Fibroblast of gingiva (primary cell): ENCODE data around the gene PSMC3IP.

Experiments used
- DNase-seq: peaks from one replicate; pipeline ENCODE4 v3.0.0-alpha.2; 2011; ENCODE audit warnings: low read depth

Gene PSMC3IP

GRCh38 chr17:42585353-42585752, 7.8 kb upstream of the PSMC3IP start:
- DNase-seq, result peak; percentile 58

GRCh38 chr17:42584880-42585279, 7.4 kb upstream of the PSMC3IP start:
- DNase-seq, result no peak

DNA sequence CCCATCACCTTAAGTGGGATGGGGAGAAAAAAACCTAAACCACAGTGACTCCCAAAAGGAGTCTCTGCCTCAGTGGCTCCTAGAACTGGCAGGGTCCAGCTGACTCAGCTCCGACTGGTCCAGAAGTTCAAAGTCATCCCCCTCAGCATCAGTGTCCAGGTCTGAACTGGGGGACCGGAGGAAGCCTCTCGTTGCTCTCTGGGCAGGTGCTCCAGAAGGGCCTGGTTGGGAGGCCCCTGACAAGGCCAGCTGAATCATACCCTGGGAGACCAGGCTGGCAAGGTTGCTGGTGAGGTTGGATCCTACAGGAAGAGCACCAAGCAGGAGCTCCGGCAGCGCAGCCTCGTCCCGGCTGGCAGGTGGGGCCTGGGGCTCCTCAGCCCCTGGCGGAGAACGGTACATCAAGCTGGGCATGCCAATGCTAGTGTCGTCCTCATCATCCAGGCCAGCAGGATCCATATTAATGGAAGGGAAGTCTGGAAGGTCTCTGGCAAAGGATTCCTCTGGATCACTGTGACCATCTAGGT, 4.3 kb upstream of the PSMC3IP start:
- DNase-seq, result no peak

GRCh38 chr17:42579794-42580551, 2.4 kb upstream of the PSMC3IP start:
- DNase-seq, result no peak

DNA sequence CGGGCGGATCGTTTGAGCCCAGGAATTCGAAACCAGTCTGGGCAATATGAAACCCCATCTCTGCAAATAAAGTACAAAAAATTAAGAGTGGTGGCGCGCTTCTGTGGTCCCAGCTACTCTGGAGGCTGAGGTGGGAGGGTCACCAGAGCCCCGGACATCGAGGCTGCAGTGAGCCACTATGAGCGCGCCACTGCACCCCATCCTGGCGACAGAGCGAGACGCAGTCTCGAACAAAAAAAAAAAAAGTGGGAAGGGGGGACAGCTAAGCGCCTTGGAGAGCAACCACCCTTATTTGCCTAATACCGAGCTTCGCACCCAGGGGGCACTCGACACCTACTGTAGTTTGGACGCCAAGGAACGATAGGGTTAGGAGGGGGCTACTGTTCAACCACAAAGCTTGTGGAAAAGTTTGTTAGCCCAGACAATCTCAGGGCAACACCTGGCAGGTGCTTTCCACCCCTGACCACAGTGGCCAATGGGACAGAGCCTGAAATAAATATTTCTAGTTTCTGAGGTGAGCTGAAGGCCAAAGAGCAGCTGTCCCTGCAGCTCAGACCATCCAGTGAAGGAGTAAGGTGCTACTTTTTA, 847 bp upstream of the PSMC3IP start:
- DNase-seq, result peak; percentile 55

DNA sequence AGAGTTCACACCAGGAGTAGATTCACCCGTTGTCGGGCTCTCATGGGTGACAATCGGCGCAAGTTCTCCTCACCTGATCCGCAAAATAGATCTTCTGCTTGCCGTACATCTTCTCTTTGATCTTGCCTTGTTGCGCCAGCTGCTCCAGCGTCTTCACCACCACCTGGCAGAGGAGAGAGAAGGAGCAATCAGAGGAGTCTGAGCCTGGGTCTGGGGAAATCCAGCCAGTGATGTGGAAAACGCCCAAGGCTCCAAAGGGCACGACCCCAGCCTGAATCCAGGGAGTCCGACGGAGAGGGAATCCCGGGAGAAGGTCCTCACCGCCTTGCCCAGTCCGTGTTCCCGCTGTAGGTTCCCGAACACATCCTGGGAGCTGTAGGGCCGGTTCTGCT, 393 bp downstream of the PSMC3IP start:
- no peak for DNase-seq

GRCh38 chr17:42574463-42574862, 3.1 kb downstream of the PSMC3IP start:
- no peak for DNase-seq

DNA sequence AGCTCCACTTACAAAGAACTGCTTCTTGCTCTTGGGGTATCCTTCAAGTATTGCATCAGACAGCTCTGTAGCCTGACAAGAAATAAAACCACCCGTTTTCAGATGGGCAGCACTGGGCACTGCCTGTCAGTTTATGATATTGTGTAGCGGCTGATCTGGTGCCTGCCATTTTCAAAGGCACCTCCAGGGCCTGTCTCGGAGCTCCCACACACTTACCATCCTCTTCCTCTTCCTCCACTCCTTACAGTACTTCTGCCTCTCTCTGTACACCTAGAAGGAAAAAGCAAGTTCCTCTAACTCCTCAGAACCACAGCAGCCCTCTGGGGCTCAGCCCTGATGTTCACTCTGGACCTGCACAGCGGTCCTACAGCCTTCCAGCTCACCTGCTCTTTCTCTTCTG, 4.4 kb downstream of the PSMC3IP start:
- no peak for DNase-seq

- peak; percentile 48 for DNase-seq
Measured at GRCh38 chr17:42571435-42572225, 5.9 kb downstream of the PSMC3IP start.

DNA sequence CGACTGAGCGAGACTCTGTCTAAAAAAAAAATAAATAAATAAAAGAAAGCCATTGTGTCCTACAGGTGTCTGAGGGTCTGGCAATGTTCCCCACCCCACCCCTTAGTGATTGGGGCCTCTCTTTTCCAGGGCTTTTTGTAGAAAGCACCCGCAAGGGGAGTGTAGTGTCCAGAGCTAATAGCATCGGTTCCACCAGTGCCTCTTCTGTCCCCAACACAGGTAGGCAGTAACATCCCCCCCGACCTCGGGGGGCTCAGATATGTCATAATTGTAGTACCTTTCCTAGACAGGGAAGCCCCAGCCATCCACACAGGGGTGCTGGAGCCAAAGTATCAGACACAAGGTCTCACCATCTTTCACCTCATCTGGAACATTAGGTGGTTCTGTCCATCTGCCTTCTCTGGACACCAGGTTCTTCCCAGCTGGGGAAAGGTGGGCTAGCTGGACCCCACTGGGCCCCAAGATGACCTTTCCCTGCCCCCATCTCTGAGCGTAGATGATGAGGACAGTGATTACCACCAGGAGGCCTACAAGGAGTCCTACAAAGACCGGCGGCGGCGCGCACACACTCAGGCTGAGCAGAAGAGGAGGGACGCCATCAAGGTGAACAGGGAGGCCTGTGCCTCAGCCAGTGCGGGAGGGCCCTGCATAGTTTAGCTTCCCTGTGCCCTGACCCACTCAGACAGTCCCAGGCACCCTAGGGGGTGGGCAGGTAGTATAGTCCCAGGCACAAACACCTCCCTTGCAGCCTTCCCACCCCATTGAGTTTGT, 9.0 kb downstream of the PSMC3IP start:
- no peak for DNase-seq

DNA sequence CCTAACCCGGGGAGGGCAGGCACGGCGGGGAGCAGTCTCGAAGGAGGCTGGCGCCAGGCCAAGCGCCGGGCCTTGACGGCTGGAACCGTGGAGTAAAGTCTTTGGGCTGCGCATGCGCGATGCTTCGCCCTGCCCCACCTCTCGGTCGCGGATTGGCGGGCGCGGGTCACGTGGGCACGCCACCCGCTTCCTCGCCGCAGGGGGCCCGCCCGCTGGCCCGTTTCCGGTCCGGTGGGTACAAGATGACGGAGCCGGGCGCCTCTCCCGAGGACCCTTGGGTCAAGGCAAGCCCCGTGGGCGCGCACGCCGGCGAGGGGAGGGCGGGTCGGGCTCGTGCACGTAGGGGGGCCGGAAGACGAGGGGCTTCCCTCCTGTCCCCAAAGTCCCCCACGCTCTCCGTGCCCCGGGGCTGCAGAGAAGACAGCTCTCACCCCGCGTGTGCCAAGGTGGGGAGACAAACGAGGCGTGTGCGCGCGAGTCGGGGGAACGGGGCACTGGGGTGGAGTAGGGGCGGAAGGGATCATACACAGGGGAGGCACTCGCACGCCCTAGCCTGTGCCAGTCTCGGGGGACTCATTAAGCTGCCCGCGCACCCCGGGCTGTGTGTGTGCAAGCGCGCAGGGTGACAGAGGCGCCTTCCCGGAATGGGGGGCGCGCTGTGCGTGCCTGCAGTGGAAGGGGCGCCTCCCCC, 10.5 kb downstream of the PSMC3IP start, which contains the start of gene MLX:
MLX (plus strand) TSS at position 218 of the 691 bp plus-strand sequence; CDS start at position 243, 25 bp downstream.
- peak; percentile 89 for DNase-seq

DNA sequence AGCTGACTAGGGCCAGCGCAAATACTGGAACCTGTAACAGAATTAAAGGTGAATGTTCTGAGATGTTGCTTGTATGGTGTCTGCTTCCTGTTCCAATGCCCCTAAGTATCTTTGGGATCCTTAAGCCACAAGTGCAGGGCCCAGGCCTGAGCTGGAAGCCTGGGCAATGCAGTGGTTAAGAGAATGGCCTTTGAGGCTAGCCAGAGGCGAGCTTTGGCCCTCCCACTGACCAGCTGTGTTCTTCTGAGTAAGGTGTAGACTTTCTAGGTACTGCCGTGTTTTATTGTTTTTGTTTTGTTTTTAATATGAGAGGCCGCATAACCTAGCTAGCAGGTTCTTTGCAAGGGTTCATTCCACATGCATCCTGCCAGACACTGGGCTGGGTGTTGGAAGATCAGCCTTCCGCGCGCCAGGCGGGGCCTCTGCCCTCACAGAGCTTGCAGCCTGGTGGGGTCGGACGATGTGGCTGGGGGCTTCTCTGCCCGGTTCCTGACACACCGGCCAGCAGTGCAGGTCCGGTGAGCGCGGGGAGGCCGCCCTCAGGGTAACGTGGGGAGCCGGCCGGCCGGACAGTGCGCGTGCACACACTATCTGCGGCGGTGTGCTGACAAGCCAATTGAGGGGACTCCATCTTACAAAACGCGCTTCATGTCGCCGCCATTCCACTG, 11.2 kb downstream of the PSMC3IP start:
- no peak for DNase-seq

DNA sequence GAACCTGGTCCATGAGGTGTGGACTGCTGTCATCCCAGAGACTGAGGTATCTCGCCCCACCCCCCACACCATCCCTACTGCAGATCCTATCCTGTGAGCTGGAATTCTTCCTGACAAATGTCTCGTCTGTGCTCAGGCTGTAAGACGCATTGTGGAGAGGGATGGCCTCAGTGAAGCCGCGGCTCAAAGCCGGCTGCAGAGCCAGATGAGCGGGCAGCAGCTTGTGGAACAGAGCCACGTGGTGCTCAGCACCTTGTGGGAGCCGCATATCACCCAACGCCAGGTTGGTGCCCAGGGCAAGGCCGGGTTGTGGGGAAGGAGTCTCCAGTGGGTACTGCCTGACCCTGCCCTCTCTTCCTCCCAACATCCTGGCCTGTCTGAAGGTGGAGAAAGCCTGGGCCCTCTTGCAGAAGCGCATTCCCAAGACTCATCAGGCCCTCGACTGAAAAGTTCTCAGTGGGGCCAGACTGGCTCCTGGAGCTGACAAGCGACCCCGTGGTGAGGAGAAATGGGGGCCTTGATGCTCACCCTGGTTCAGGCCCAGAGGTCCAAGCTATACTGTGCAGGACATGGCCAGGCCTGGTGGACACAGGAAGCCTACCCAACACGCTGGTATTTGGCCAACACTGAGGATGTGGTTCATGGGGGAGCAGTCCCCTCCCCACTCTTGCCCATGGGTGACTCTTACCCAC, 11.9 kb downstream of the PSMC3IP start:
- DNase-seq, result no peak

- DNase-seq, result no peak
Measured at GRCh38 chr17:42564815-42565522, 12.6 kb downstream of the PSMC3IP start.

DNA sequence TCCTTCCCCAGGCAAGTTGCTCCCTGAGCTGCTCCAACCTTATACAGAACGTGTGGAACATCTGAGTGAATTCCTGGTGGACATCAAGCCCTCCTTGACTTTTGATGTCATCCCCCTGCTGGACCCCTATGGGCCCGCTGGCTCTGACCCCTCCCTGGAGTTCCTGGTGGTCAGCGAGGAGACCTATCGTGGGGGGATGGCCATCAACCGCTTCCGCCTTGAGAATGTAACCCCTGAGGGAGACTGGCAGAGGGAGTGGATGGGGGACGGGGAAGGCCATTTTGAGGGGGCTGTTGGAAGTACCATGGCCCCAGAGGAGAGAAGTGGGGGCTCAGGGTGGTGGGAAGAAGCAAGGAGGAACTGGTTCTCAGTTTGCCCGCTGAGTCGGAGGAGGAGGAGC, 13.6 kb downstream of the PSMC3IP start:
- no peak for DNase-seq

DNA sequence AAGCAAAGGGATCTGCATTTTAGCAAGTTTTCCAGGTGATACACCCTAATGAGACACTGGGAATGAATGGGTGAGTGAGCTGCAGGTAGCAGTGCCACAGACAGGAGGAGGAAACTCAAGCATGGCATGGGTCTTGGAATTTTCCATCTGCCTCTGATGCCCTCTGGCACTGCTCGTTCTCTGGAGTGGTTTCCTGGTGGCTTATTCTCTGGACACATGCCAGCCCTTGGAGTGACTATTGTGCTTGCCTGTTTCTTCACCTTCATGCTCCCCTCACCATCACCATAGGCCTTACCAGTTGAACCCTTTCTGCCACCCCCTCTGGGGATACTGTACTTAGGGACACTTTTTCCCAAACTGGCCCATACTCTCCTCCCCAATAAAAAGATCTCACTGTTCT, 14.0 kb downstream of the PSMC3IP start:
- DNase-seq, result no peak

- DNase-seq, result no peak
Measured at GRCh38 chr17:42563143-42563509, 14.4 kb downstream of the PSMC3IP start.

DNA sequence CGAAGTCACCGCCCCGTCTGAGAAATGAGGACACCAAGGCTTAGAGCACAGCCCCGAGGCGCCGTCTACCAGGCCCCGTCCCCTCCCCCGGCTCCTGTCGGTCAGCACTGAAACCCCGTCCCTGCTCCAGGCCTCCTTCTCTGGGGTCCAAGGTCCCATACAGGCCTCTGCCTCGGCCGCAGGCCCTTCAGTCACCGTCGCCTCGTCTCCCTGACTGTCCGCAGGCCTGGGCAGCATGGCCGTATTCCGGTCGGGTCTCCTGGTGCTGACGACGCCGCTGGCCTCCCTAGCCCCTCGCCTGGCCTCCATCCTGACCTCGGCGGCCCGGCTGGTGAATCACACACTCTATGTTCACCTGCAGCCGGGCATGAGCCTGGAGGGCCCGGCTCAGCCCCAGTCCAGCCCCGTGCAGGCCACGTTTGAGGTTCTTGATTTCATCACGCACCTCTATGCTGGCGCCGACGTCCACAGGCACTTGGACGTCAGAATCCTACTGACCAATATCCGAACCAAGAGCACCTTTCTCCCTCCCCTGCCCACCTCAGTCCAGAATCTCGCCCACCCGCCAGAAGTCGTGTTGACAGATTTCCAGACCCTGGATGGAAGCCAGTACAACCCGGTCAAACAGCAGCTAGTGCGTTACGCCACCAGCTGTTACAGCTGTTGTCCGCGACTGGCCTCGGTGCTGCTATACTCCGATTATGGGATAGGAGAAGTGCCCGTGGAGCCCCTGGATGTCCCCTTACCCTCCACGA, 15.0 kb downstream of the PSMC3IP start:
- no peak for DNase-seq

GRCh38 chr17:42561897-42562387, 15.6 kb downstream of the PSMC3IP start, which contains the start of gene COASY:
TSS of gene COASY (plus strand) at chr17:42562148. CDS start at chr17:42562623, 475 bp downstream.
- DNase-seq, result peak; percentile 97
